WI38 (cell line): ENCODE results near the gene CNTFR.

ENCODE experiments used
- H3K4me3 ChIP-seq: 2 replicates; pipeline ENCODE4 v1.5.1; 2011; ENCODE audit warnings: low read depth, mild to moderate bottlenecking, control low read depth, low read length
- CTCF ChIP-seq: IDR thresholded peaks from 2 replicates; pipeline ENCODE4 v1.5.1; 2012; ENCODE audit warnings: low read depth, mild to moderate bottlenecking, control low read depth, low read length

CNTFR gene

GRCh38 chr9:34577400-34578240 is 11.9 kb downstream of the CNTFR start:
- no peak overlapping the region for H3K4me3 ChIP-seq
- no peak for TF ChIP-seq CTCF

GRCh38 chr9:34576597-34577399 is 12.7 kb downstream of the CNTFR start:
- no peak for TF ChIP-seq CTCF

GRCh38 chr9:34575862-34576596 is 13.5 kb downstream of the CNTFR start:
- no peak for TF ChIP-seq CTCF
- H3K4me3 ChIP-seq: no peak overlapping the region

More at GRCh38 chr9:34576597-34577399, 12.7 kb downstream of the CNTFR start:
- H3K4me3 ChIP-seq: no peak overlapping the region

- H3K4me3 ChIP-seq: no peak overlapping the region
- no peak for TF ChIP-seq CTCF
These were observed 14.3 kb downstream of the CNTFR start for GRCh38 chr9:34575241-34575640.

- no peak overlapping the region for H3K4me3 ChIP-seq
These were observed 15.0 kb downstream of the CNTFR start for GRCh38 chr9:34574571-34574970.

More at GRCh38 chr9:34574571-34574970, 15.0 kb downstream of the CNTFR start:
- no peak for TF ChIP-seq CTCF
